Endothelial cell of umbilical vein (primary cell): ENCODE measurements around the gene EMC9. TPM values are rescaled to one million over a fixed set of nuclear protein-coding genes. Genes with fewer than 3 reads are reported as not detected.

Source experiments
- BruUV-seq: library from RNA; stranded (reverse); fragments of 400-500 nt; replicated peaks from 2 replicates; lab custom pipeline; 2021; lab: Mats Ljungman, UMichigan
- CTCF ChIA-PET: fragments of 300-600, 350-600 bp; sonication (Branson Sonifier 250); formaldehyde crosslinking; loops from one replicate; lab custom pipeline; 2021; ENCODE audit warnings: antibody characterized with exemption, inconsistent platforms; lab: Charles Lee
- POLR2A ChIA-PET: fragments of 300-600, 350-600 bp; sonication (Branson Sonifier 250); formaldehyde crosslinking; loops from one replicate; lab custom pipeline; 2021; ENCODE audit warnings: antibody characterized with exemption, inconsistent platforms; lab: Charles Lee
- DNase-seq: peaks from one replicate; pipeline ENCODE4 v3.0.0-alpha.2; 2011; ENCODE audit warnings: low read depth, low spot score
- FAIRE-seq: peaks from 2 replicates; lab custom pipeline; 2011; peaks lifted over from hg19 to GRCh38; lab: Jason Lieb, UNC
- H2AFZ ChIP-seq: 2 replicates; pipeline ENCODE4 v1.6.0; 2012; ENCODE audit warnings: low read depth, low read length, control low read depth, inconsistent platforms
- H3K27ac ChIP-seq: 2 replicates; pipeline ENCODE4 v1.5.1; 2011; ENCODE audit warnings: low read depth, mild to moderate bottlenecking, control low read depth, low read length, moderate library complexity; ENCODE audit not compliant: insufficient read depth
- H3K27me3 ChIP-seq, 2 experiments: 2 replicates each; pipeline versions ENCODE4 v1.6.0 to v1.6.1; 2011; ENCODE audit warnings: low read length in 2 of 2, mixed read lengths in 1 of 2; ENCODE audit not compliant: control insufficient read depth in 2 of 2, insufficient read depth in 2 of 2
- H3K36me3 ChIP-seq, 2 experiments: 2 replicates in 1 of 2; 3 replicates in 1 of 2; pipeline ENCODE4 v1.5.1; 2011; ENCODE audit warnings: low read length in 2 of 2, mild to moderate bottlenecking in 1 of 2, moderate library complexity in 1 of 2; ENCODE audit not compliant: control insufficient read depth in 2 of 2, insufficient read depth in 2 of 2; ENCODE audit errors: extremely low read depth in 1 of 2
- H3K4me1 ChIP-seq: 3 replicates; pipeline ENCODE4 v1.5.1; 2011; ENCODE audit warnings: mild to moderate bottlenecking, low read length; ENCODE audit not compliant: control insufficient read depth, insufficient read depth; ENCODE audit errors: extremely low read depth
- H3K4me2 ChIP-seq: 2 replicates; pipeline ENCODE4 v1.6.1; 2011; ENCODE audit warnings: low read length, control low read depth, mixed read lengths; ENCODE audit not compliant: insufficient read depth
- H3K4me3 ChIP-seq, 3 experiments: fragments of 200-600 bp in 1 of 3; sonication (generic), shearing (Covaris generic) in 1 of 3; replicated peaks in 1 of 3; 2 replicates each; pipeline ENCODE4 v1.5.1; 2011 to 2016; ENCODE audit warnings: control low read depth in 3 of 3, low read length in 3 of 3, mild to moderate bottlenecking in 2 of 3, inconsistent platforms in 1 of 3, low read depth in 1 of 3, moderate library complexity in 1 of 3; ENCODE audit not compliant: insufficient read depth in 1 of 3
- H3K79me2 ChIP-seq: 2 replicates; pipeline ENCODE4 v1.6.0; 2012; ENCODE audit warnings: low read length, inconsistent platforms; ENCODE audit not compliant: control insufficient read depth, insufficient read depth
- H3K9ac ChIP-seq: replicated peaks from 2 replicates; pipeline ENCODE3; 2011; ENCODE audit warnings: low read length, control low read depth; ENCODE audit not compliant: insufficient read depth; ENCODE audit errors: extremely low read depth
- H3K9me1 ChIP-seq: replicated peaks from 3 replicates; pipeline ENCODE4 v1.6.0; 2011; ENCODE audit warnings: mild to moderate bottlenecking, low read length; ENCODE audit not compliant: control insufficient read depth, insufficient read depth; ENCODE audit errors: extremely low read depth
- H3K9me3 ChIP-seq: replicated peaks from 2 replicates; pipeline ENCODE4 v1.5.1; 2012; ENCODE audit warnings: low read length, inconsistent platforms; ENCODE audit not compliant: control insufficient read depth, insufficient read depth
- H4K20me1 ChIP-seq: replicated peaks from 2 replicates; pipeline ENCODE3; 2011; ENCODE audit warnings: mild to moderate bottlenecking, low read length; ENCODE audit not compliant: control insufficient read depth, insufficient read depth; ENCODE audit errors: extremely low read depth
- EZH2 ChIP-seq: IDR thresholded peaks from 2 replicates; pipeline ENCODE4 v1.6.1; 2012; ENCODE audit warnings: borderline replicate concordance, low read depth, mild to moderate bottlenecking, moderate library complexity, low read length, inconsistent platforms; ENCODE audit not compliant: severe bottlenecking
- FOS ChIP-seq: IDR thresholded peaks from 2 replicates; pipeline ENCODE4 v1.6.1; 2011; ENCODE audit warnings: mild to moderate bottlenecking, low read length, moderate library complexity, borderline replicate concordance; ENCODE audit not compliant: insufficient read depth
- GATA2 ChIP-seq: IDR thresholded peaks from 2 replicates; pipeline ENCODE4 v1.7.0; 2011; ENCODE audit warnings: low read depth, mild to moderate bottlenecking, moderate library complexity, mixed read lengths, low read length; ENCODE audit not compliant: insufficient read length, insufficient read depth
- JUN ChIP-seq: IDR thresholded peaks from 2 replicates; pipeline ENCODE4 v1.6.1; 2011; ENCODE audit warnings: borderline replicate concordance, low read depth; ENCODE audit not compliant: insufficient read length, insufficient read depth
- MAX ChIP-seq: IDR thresholded peaks from 2 replicates; pipeline ENCODE4 v1.6.1; 2011; ENCODE audit not compliant: insufficient read depth, insufficient read length
- MYC ChIP-seq: IDR thresholded peaks from one replicate; pipeline ENCODE4 v1.6.1; 2011; ENCODE audit warnings: mild to moderate bottlenecking, low read depth, low read length
- POLR2A ChIP-seq: IDR thresholded peaks from 2 replicates; pipeline ENCODE4 v1.6.1; 2012; ENCODE audit warnings: low read depth, mild to moderate bottlenecking, control low read depth, low read length
- POLR2AphosphoS5 ChIP-seq: IDR thresholded peaks from 2 replicates; pipeline ENCODE4 v1.6.1; 2012; ENCODE audit warnings: low read depth, mild to moderate bottlenecking, control low read depth, low read length, moderate library complexity; ENCODE audit not compliant: insufficient read depth
- dilution Hi-C: fragments of 300-500 bp; cut with MboI; formaldehyde crosslinking; loops from one replicate; pipeline ENCODE4 v1.15.0; 2019; ENCODE audit warnings: low sequenced_read_pairs; ENCODE audit not compliant: extremely low pct_ligation_motif_present
- intact Hi-C: fragments of 100-400 bp; cut with micrococcal nuclease; formaldehyde crosslinking; loops from one replicate; pipeline ENCODE4 v1.10.0; 2022
- polyA plus RNA-seq, 4 experiments: library from polyadenylated mRNA; depleted of rRNA in 3 of 4; stranded (reverse) in 3 of 4; unstranded in 1 of 4; fragments of >200 nt; gene quantifications; 2 replicates each; pipeline versions ENCODE4 v1.2.1 to v1.2.3, GENCODE V29; 2011 to 2012; ENCODE audit warnings: missing spikeins in 1 of 4
- total RNA-seq: library from RNA; stranded (reverse); gene quantifications from 2 replicates; pipeline ENCODE4 v1.2.3, GENCODE V29; 2021
- TF ChIP-seq, protein P1 (sequence below), 2 donors: IDR thresholded peaks; 1 replicate in 1 of 2; 2 replicates in 1 of 2; pipeline ENCODE4 v1.5.1; 2011; ENCODE audit warnings: low read length in 2 of 2, mild to moderate bottlenecking in 2 of 2, moderate library complexity in 2 of 2, control low read depth in 1 of 2, inconsistent platforms in 1 of 2, low read depth in 1 of 2; ENCODE audit not compliant: insufficient read depth in 1 of 2; ENCODE audit errors: extremely low read depth in 1 of 2

The EMC9 gene
- total and polyA plus RNA-seq, 2 donors (not counting 3 experiments of a cell fraction or from before 2014, with no cell fraction given), result 21.8 to 31.8 TPM

DNA sequence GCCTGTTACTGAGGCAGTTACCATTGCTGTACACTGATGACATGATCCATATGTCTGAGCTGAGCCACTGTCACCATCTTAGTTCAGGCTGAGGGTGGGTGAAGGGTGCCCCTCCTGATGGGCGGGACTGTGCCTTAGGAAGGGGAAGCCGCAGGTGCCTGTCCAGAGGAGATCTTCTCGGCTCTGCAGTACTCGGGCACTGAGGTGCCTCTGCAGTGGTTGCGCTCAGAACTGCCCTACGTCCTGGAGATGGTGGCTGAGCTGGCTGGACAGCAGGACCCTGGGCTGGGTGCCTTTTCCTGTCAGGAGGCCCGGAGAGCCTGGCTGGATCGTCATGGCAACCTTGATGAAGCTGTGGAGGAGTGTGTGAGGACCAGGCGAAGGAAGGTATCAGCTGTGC, 9.6 kb upstream of the EMC9 start:
- TF ChIP-seq MAX, result no peak
- no peak for DNase-seq
- Histone ChIP-seq H3K79me2 (peaks cover 17% of the 10 kb centered on the region), H3K27me3 (no peaks in the 10 kb centered on the region), H3K4me3 (no peak overlapping the region), H3K4me1 (peaks cover 10% of the 10 kb centered on the region), H3K4me2 (no peak overlapping the region), H2AFZ (no peak overlapping the region), H3K9ac (no peak overlapping the region), H3K9me3 (no peaks in the 10 kb centered on the region), H4K20me1 (no peaks in the 10 kb centered on the region), H3K27ac (no peak overlapping the region), H3K36me3 (peaks cover 13 to 34% of the 10 kb centered on the region in 2 experiments), H3K9me1 (no peaks in the 10 kb centered on the region)
- CTCF ChIA-PET, result interaction anchor here (7.8 kb wide), 1 partner anchor 10 kb away, joined by 63 read pairs; the partner anchor contains the start of gene IRF9
- dilution Hi-C loops, result no loop called here
- BruUV-seq, result no TSS peak
- intact Hi-C loops, result no loop called here
- POLR2A ChIA-PET, result no interaction called here
- FAIRE-seq, result no peak

GRCh38 chr14:24150567-24150966, 9.2 kb upstream of the EMC9 start:
- no peak overlapping the region for H3K4me2 ChIP-seq
- H3K9ac ChIP-seq, result no peak overlapping the region
- H3K4me3 ChIP-seq, result no peak overlapping the region
- peaks cover 8 to 30% of the 10 kb centered on the region in 2 experiments for H3K36me3 ChIP-seq
- no TSS peak for BruUV-seq
- dilution Hi-C loops, result no loop called here
- no peak overlapping the region for H2AFZ ChIP-seq
- ChIA-PET CTCF (interaction anchor here (7.8 kb wide), 1 partner anchor 10 kb away, joined by 63 read pairs; the partner anchor contains the start of gene IRF9), POLR2A (no interaction called here)
- H4K20me1 ChIP-seq, result no peaks in the 10 kb centered on the region
- H3K9me3 ChIP-seq, result no peaks in the 10 kb centered on the region
- no peaks in the 10 kb centered on the region for H3K9me1 ChIP-seq
- no peak overlapping the region for H3K27ac ChIP-seq
- DNase-seq (no peak), FAIRE-seq (no peak)
- H3K79me2 ChIP-seq, result peaks cover 21% of the 10 kb centered on the region
- TF ChIP-seq GATA2 (no peak), EZH2 (no peak), MYC (no peak), FOS (no peak), POLR2A (no peak), POLR2AphosphoS5 (no peak), MAX (no peak), JUN (no peak)
- TF ChIP-seq, protein P1, sequence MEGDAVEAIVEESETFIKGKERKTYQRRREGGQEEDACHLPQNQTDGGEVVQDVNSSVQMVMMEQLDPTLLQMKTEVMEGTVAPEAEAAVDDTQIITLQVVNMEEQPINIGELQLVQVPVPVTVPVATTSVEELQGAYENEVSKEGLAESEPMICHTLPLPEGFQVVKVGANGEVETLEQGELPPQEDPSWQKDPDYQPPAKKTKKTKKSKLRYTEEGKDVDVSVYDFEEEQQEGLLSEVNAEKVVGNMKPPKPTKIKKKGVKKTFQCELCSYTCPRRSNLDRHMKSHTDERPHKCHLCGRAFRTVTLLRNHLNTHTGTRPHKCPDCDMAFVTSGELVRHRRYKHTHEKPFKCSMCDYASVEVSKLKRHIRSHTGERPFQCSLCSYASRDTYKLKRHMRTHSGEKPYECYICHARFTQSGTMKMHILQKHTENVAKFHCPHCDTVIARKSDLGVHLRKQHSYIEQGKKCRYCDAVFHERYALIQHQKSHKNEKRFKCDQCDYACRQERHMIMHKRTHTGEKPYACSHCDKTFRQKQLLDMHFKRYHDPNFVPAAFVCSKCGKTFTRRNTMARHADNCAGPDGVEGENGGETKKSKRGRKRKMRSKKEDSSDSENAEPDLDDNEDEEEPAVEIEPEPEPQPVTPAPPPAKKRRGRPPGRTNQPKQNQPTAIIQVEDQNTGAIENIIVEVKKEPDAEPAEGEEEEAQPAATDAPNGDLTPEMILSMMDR (IDR thresholded peaks at IDR 0.05; ENCODE audit: extremely low read depth in 1 of 2, insufficient read depth in 1 of 2, low read depth in 1 of 2, low read length in 2 of 2), result no peak
- H3K27me3 ChIP-seq, result no peaks in the 10 kb centered on the region
- H3K4me1 ChIP-seq, result peaks cover 14% of the 10 kb centered on the region
- intact Hi-C loops, result no loop called here
